Mucosa of descending colon (tissue), 3 donors: ENCODE results near the gene RPL4. TPM values are rescaled to one million over a fixed set of nuclear protein-coding genes. Genes with fewer than 3 reads are reported as not detected.
"Not testable (repeated sequence)": the region's sequence is repeated elsewhere in the genome, so short reads cannot be mapped to it uniquely, and the experiment has no call there.

Experiments used
- ATAC-seq: fragments of 200-7000 bp; cut with Tn5 transposase; one replicate; pipeline ENCODE4 v1.9.1; 2020; ENCODE audit warnings: mild to moderate bottlenecking, moderate library complexity
- DNase-seq, 3 donors: peaks; one replicate each; pipeline ENCODE4 v3.0.0-alpha.2; 2020
- H3K36me3 ChIP-seq: fragments of 200-600 bp; one replicate; pipeline ENCODE4 v1.8.0; 2021; ENCODE audit warnings: low read depth, mild to moderate bottlenecking
- H3K4me1 ChIP-seq: fragments of 200-600 bp; one replicate; pipeline ENCODE4 v1.8.0; 2021; ENCODE audit warnings: low read depth, mild to moderate bottlenecking
- H3K4me3 ChIP-seq: fragments of 200-600 bp; one replicate; pipeline ENCODE4 v1.8.0; 2021; ENCODE audit warnings: mild to moderate bottlenecking
- H3K9me3 ChIP-seq: fragments of 200-600 bp; one replicate; pipeline ENCODE4 v1.8.0; 2021; ENCODE audit warnings: mild to moderate bottlenecking
- CTCF ChIP-seq: fragments of 200-600 bp; IDR thresholded peaks from one replicate; pipeline ENCODE4 v1.8.0; 2022; ENCODE audit warnings: antibody characterized with exemption, mild to moderate bottlenecking
- intact Hi-C, 2 donors: fragments of 100-400 bp; cut with DNase I in 1 of 2; cut with micrococcal nuclease in 1 of 2; formaldehyde crosslinking; loops; one replicate each; pipeline versions ENCODE4 v1.11.0 to v1.11.1; 2022; cut with DNase I, micrococcal nuclease
- total RNA-seq, 3 donors: library from RNA; stranded (reverse); fragmentation: NEBNext Ultra II Directional in 2 of 3; extraction: Animal tissue kit (Norgen Biotek cat#: 25700) in 2 of 3; gene quantifications; one replicate each; pipeline versions ENCODE4 v1.2.1 to v1.2.4, GENCODE V29; 2021 to 2023
- donor health status: DM: no; HTN: no; CAD: no; lungs with moderate emphysema.
- donor health status: DM: no; HTN: no; CAD: no.
- donor health status: DM: no; HTN: yes; CAD: no.

Gene RPL4
- total RNA-seq, 3 donors from 2014 or later: 1,087 to 1,829 (median 1,623) TPM

GRCh38 chr15:66503780-66504562, 684 bp downstream of the RPL4 start:
- Histone ChIP-seq H3K4me3 (peak overlapping the region; percentile 75), H3K4me1 (peaks cover 21% of the 10 kb centered on the region), H3K36me3 (no peaks in the 10 kb centered on the region), H3K9me3 (no peaks in the 10 kb centered on the region)
- intact Hi-C loops: no loop called here
- DNase-seq: no peak
- no peak for ATAC-seq
- TF ChIP-seq CTCF: no peak

GRCh38 chr15:66503041-66503648, 1.5 kb downstream of the RPL4 start:
- DNase-seq, intact Hi-C loops, H3K9me3 ChIP-seq, H3K36me3 ChIP-seq, H3K4me3 ChIP-seq, ATAC-seq: not testable (repeated sequence)
- peaks cover 21% of the 10 kb centered on the region for H3K4me1 ChIP-seq

GRCh38 chr15:66502491-66502890, 2.2 kb downstream of the RPL4 start:
- H3K36me3 ChIP-seq: no peaks in the 10 kb centered on the region
- no peak overlapping the region for H3K4me3 ChIP-seq
- ATAC-seq (no peak), DNase-seq (no peak)
- H3K4me1 ChIP-seq: peaks cover 21% of the 10 kb centered on the region
- H3K9me3 ChIP-seq: no peaks in the 10 kb centered on the region
- intact Hi-C loops: no loop called here
- no peak for TF ChIP-seq CTCF

GRCh38 chr15:66500346-66500745, 4.3 kb downstream of the RPL4 start:
- H3K9me3 ChIP-seq, DNase-seq, H3K36me3 ChIP-seq, intact Hi-C loops, ATAC-seq, H3K4me3 ChIP-seq: not testable (repeated sequence)
- peaks cover 27% of the 10 kb centered on the region for H3K4me1 ChIP-seq

GRCh38 chr15:66498501-66499386, 5.9 kb downstream of the RPL4 start:
- intact Hi-C loops: loop anchor here (5.0 to 10.0 kb wide), 2 partner anchors 104 to 111 kb away; partner anchors contain the start of gene MAP2K1 (in 1 of the 2)
- H3K4me3 ChIP-seq: no peak overlapping the region
- TF ChIP-seq CTCF: no peak
- H3K36me3 ChIP-seq: no peaks in the 10 kb centered on the region
- ATAC-seq: no peak
- no peak for DNase-seq
- H3K4me1 ChIP-seq: peaks cover 25% of the 10 kb centered on the region
- H3K9me3 ChIP-seq: no peaks in the 10 kb centered on the region
